HG03432 (cell line): ENCODE data around the gene SBNO2.
A peak's percentile ranks its signal among the peaks of the same experiment; 100 is the strongest.

ENCODE experiments used
- ATAC-seq: cut with Tn5 transposase; IDR thresholded peaks from one replicate; pipeline ENCODE4 v1.9.1; 2021; ENCODE audit warnings: mild to moderate bottlenecking, moderate library complexity; ENCODE audit not compliant: unreplicated experiment

SBNO2 gene

GRCh38 chr19:1090731-1091543 is 83.1 kb downstream of the SBNO2 start:
- ATAC-seq: no peak

- no peak for ATAC-seq
Observed at GRCh38 chr19:1089891-1090290, 84.2 kb downstream of the SBNO2 start.

- no peak for ATAC-seq
Observed at GRCh38 chr19:1089126-1089771, 84.8 kb downstream of the SBNO2 start.

GRCh38 chr19:1088416-1089010 is 85.6 kb downstream of the SBNO2 start:
- ATAC-seq: no peak

DNA sequence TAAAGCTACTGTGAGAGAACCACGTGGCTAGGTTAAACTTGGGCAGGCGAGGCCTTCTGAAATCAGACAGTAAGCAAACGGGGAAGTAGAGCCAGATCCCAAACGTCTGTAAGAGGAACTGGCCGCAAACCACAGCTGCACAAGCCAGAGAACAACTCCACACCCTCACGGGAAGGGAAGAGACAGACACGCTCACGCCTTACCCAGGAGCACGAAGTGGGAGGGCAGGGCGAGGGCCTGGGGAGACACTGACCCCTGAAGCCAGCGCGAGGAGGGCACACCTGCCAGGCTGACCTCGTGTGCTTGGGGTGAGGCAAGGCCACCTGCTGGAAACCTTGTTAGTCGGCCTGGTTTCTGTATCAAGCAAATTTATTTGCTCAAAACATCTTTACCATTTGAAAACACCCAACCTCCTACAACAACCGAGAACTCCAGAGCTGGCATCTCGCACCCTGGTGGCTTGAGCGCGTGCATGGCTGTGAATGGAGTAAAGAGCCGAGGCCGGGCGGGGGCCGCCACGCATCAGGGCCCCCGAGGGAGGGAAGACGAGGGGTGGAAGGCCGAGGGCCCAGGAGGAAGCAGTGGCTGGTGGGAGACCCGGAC is 86.2 kb downstream of the SBNO2 start:
- ATAC-seq: no peak

DNA sequence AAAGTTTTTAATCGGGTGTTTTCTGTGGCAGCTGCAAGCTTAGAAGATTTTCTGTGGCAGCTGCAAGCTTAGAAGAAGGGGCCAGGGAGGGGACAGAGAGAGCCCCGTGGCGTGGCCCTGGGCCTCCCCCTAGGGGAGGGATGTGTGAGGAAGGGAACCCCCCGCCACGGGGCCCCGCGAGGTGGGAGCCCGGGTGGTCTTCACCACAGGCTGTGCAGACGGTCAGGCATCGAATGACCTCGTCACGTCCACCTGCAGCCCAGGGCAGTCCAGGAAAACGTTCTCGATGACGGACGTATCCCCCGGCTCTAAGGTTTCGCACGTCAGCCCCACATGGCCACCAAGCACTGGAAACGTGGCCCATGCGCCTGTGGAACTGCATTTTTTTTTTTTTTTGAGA is 87.5 kb downstream of the SBNO2 start:
- ATAC-seq: no peak

- no peak for ATAC-seq
Observed at GRCh38 chr19:1085676-1086442, 88.2 kb downstream of the SBNO2 start.

- ATAC-seq: no peak
Observed at GRCh38 chr19:1085053-1085658, 88.9 kb downstream of the SBNO2 start.

DNA sequence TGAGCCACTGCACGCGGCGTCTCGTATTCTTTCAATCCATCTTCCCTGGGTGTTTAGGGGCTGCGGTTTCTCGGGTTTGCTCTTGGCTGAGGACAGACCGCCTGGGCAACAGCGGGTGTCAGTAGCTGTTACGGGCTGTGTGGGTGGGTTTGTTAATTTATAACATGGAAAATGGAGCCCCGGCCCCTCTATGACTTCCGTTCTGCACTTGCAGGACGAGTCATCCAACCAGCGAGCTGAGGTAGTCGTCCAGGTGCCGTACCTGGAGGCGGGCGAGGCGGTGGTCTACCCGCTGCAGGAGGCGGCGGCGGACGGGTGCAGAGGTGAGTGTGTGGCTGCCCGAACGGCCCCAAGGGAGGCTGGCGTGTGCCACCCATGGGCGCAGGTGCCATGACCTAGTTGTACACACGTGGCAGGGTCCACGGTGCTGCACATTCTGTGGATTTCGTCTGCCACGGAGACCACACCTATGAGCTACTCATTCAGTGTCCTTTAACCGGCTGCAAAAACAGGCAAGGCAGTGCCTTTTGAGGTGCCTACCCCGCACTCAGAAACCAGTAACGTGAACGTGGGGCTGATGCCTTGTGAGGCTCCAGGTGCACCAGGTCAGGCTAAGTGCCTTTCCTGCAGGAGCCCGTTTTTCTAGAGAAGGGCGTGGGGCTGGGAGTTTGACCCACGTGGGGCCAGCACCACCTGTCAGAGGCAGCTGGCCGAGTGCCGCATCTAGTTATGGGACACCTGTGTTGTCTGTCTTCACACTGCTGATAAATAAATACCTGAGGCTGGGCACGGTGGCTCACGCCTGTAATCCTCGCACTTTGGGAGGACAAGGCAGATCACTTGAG is 89.8 kb downstream of the SBNO2 start:
- no peak for ATAC-seq

DNA sequence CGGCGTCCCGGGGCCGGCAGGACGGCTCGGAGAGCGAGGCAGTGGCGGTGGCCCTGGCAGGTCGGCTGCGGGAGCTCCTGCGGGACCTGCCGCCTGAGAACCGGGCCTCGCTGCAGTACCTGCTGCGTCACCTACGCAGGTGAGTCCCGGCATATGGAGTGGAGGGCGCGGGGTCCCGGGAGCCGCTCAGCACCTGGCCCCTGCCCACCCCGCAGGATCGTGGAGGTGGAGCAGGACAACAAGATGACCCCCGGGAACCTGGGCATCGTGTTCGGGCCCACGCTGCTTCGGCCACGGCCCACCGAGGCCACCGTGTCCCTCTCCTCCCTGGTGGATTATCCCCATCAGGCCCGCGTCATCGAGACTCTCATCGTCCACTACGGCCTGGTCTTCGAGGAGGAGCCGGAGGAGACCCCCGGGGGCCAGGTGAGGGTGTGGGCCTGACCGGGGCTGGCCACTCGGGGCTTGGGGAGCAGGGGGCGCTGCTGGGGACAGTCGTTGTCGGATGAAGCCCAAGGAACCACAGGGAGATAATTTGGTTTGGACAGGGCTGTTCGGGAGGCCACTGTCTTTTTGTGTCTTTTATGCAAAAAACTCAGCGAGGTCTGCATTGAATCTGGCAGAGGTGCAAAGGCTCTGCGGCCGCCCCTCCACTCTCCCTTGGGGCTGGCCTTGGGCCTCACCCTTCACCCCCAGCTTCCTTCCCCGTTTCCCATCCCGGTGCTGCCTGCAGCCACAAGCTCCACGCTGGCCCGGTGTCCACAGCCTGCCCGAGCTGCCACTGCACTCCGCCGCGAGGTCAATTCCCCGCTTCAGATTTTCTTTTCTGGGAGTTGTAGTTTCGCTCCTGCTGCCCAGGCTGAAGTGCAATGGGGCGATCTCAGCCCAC is 90.9 kb downstream of the SBNO2 start:
- ATAC-seq: no peak

GRCh38 chr19:1082165-1082927 is 91.7 kb downstream of the SBNO2 start:
- ATAC-seq: no peak

GRCh38 chr19:1081301-1082164 is 92.5 kb downstream of the SBNO2 start:
- no peak for ATAC-seq

- no peak for ATAC-seq
Observed at GRCh38 chr19:1080360-1081161, 93.5 kb downstream of the SBNO2 start.

GRCh38 chr19:1079566-1080111 is 94.4 kb downstream of the SBNO2 start:
- no peak for ATAC-seq

- peak; percentile 59 for ATAC-seq
Observed at GRCh38 chr19:1076951-1077350, 97.1 kb downstream of the SBNO2 start.

DNA sequence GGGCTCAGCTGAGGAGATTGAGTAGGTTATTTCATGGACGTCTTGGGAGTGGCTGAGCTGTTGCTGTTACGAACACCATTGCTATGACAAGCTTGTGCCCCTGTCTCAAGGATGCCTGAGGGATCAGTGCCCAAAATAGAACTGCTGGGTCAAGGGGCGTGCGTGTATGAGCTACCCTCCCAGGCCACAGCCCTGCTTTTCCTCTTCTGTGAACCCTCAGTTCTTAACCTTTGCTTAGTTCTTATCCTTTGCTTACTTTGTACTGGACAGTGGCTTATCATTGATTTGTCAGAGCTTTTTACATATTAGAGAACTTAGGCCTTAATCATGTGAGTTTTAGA is 98.1 kb downstream of the SBNO2 start:
- ATAC-seq: no peak
